Astrocyte of the spinal cord (primary cell): ENCODE data around the gene KCNH8.

Experiments used
- DNase-seq: peaks from one replicate; pipeline ENCODE4 v3.0.0; 2011; ENCODE audit warnings: low read depth, low spot score
- H3K4me3 ChIP-seq: 2 replicates; pipeline ENCODE4 v1.5.1; 2011; ENCODE audit warnings: low read depth, mild to moderate bottlenecking, low read length, moderate library complexity
- in situ Hi-C: cut with HindIII; loops from 2 replicates; pipeline ENCODE4 v1.10.0; 2017; ENCODE audit warnings: low sequenced_read_pairs
- TF ChIP-seq, protein P1 (sequence below): IDR thresholded peaks from 2 replicates; pipeline ENCODE4 v1.5.1; 2012; ENCODE audit warnings: low read depth, mild to moderate bottlenecking, low read length, inconsistent platforms

The KCNH8 gene

DNA sequence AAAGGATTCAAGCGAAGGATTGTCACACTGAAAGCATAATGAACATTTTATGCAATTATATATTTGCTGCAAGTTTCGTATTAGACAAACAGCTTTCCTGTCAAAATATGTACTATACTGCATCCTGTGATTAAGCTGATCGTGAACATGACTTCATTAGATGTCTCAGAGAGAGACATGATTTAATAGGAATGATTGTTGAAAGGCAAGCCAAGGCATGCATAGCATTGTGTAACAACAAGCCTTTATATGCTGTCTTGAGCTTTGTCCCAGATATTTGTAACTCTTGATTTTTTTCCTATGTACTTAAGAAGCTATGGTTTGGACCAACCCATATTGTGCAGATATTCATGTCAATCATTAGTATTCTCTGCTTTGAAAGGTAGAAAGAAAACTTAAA lies 309.1 kb downstream of the KCNH8 start:
- H3K4me3 ChIP-seq, result no peak overlapping the region
- TF ChIP-seq, protein P1, sequence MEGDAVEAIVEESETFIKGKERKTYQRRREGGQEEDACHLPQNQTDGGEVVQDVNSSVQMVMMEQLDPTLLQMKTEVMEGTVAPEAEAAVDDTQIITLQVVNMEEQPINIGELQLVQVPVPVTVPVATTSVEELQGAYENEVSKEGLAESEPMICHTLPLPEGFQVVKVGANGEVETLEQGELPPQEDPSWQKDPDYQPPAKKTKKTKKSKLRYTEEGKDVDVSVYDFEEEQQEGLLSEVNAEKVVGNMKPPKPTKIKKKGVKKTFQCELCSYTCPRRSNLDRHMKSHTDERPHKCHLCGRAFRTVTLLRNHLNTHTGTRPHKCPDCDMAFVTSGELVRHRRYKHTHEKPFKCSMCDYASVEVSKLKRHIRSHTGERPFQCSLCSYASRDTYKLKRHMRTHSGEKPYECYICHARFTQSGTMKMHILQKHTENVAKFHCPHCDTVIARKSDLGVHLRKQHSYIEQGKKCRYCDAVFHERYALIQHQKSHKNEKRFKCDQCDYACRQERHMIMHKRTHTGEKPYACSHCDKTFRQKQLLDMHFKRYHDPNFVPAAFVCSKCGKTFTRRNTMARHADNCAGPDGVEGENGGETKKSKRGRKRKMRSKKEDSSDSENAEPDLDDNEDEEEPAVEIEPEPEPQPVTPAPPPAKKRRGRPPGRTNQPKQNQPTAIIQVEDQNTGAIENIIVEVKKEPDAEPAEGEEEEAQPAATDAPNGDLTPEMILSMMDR, result no peak
- in situ Hi-C loops, result no loop called here
- no peak for DNase-seq

DNA sequence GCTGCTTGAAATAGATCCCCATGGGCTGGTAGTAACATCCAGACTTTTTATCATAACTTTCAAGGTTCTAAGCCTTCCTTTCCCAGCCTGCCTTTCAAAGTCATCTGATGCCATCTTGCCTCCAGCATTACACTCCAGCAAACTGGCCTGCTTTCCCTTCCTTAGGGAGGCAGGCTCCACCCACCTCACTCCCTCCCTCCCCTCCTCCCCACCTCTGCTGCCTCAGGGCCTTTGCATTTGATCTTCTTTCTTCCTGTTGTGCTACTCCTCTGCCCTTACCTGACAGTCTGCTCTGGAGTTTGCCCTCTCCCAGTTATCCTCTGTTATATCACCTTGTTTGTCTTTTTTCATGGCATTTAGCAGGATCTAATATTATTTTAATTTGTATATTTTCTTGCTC lies 319.5 kb downstream of the KCNH8 start:
- no peak for DNase-seq
- in situ Hi-C loops, result no loop called here
- H3K4me3 ChIP-seq, result no peak overlapping the region
- TF ChIP-seq, protein P1, result no peak

DNA sequence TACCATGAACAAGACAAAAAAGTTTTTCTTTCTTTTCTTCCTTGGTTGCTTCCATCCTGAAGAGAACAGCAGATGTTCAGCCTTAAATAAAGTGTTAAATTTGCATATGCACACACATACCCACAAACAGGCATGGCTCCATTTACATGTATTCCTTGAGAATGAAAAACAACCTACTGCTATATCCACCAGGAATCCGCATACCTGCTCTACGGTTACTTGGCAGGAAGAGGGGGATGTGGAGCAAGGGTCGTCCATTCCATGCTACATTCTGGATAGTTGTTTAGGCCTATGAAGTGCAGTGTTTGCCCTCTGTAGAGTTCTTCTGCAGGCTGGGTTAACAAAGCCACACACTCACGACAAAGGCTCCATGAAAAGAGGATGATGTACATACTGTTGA lies 322.8 kb downstream of the KCNH8 start:
- no peak for DNase-seq
- in situ Hi-C loops, result no loop called here
- TF ChIP-seq, protein P1, result no peak
- no peak overlapping the region for H3K4me3 ChIP-seq

DNA sequence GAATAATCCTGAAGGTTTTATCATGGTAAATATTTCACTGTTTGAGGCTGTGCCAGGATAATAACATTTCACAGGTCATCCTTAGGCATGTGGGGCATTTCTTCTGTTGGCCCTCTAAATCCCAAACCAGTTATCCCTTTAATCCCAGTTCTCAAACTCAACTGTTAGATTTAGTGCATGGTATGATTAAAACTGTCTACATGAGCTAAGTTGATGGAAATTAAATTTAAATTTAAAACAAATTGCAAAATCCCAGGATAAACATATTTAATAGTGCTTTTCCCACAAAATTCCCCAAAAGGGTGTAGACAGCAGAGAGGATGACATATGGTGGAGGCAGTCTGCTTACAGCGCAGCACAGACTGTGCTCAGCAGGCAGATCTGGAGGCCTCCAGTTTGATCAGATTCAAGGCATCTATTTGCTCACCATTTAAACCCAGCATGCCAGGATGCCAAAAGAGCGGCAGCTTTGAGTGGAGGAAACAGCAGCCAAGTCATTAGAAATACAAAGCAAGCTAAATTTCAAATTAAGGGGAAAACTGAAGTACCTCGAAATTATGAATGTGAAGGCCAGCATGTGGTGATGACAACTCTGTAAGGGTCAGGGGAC lies 325.8 kb downstream of the KCNH8 start:
- H3K4me3 ChIP-seq, result no peak overlapping the region
- in situ Hi-C loops, result no loop called here
- no peak for DNase-seq
- TF ChIP-seq, protein P1, result no peak

DNA sequence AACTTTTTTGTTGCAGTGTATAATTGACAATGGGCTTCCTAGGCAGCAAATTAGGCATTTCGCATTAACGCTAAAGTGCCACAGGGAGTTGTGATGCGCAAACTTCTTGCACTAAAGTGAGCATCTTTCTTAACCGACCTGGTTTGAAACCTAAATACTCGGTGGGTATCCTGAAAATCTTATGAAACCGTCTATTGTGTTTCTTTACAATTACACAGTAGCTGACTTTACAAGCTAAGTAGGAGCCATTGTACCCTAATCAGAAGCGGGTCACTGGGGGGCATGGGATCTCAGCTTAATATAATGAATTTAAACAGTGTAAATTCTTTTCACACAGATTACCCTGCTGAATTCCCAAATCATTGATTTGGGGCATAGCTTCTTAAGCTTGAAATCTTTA lies 328.0 kb downstream of the KCNH8 start:
- in situ Hi-C loops, result no loop called here
- TF ChIP-seq, protein P1, result no peak
- H3K4me3 ChIP-seq, result no peak overlapping the region
- DNase-seq, result no peak

DNA sequence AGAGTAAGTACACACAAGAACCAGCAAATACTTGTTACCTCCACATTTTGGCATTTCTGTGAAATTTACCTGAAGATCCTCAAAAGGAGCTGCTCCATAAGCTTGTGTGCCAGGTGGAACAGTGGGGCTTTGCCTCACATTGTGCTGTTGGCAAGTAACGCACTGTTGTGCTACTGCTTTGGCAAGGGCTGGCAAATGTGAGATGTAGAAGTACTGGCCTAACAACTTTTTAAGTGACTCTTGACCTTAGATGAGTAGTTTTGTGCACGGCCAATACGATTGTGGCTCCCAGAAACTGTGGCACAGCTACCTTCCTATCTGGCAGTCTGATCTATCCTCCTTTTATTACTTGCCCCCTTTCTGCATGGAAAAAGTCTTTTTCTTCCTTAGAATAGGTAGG lies 337.0 kb downstream of the KCNH8 start:
- in situ Hi-C loops, result no loop called here
- TF ChIP-seq, protein P1, result no peak
- DNase-seq, result no peak
- H3K4me3 ChIP-seq, result no peak overlapping the region

DNA sequence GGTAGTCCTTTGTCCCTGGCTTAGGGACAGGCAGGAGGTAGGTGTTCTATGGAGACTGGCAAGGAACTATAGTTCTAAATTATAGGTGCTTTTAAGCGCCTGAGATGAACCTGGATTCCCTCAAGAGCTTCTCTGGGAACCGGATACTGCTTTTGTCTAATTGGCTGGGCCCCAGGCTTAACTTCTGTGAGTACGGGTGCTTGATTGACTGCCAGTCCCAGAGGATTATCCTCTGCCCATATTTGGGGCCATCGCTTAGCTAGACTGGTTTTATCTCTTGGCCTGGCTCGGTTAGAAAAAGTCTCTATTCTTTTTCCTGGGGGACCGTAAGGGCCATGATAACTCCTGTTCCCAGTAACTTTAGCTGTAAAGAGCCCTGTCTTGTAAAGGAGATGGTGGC lies 339.1 kb downstream of the KCNH8 start:
- DNase-seq, result no peak
- H3K4me3 ChIP-seq, result no peak overlapping the region
- in situ Hi-C loops, result no loop called here
- TF ChIP-seq, protein P1, result no peak
